ENCODE measurements around the gene TMEM174.
"Not testable (repeated sequence)": the region's sequence is repeated elsewhere in the genome, so short reads cannot be mapped to it uniquely, and the experiment has no call there.

The TMEM174 gene

DNA sequence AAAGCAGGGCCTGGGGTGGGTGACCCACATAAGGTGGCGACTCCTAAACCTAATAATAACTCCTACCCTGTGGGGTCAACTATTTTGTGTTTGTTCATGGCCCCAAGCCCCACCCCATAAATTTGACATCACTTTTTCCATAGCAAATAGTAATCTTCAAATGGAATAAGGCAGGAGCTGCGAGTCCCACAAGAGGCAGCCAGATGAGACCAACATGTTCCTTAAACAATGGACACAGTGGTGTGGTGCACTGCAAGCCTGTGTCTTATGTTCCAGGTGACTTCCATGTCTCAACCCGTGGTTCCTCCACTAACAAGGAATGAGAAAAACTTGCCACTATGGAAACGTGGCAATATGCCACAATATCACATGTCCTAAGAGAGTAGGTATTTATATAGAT, 20.6 kb downstream of the TMEM174 start:
- no peak for DNase-seq (ENCODE audit: low spot score)

DNA sequence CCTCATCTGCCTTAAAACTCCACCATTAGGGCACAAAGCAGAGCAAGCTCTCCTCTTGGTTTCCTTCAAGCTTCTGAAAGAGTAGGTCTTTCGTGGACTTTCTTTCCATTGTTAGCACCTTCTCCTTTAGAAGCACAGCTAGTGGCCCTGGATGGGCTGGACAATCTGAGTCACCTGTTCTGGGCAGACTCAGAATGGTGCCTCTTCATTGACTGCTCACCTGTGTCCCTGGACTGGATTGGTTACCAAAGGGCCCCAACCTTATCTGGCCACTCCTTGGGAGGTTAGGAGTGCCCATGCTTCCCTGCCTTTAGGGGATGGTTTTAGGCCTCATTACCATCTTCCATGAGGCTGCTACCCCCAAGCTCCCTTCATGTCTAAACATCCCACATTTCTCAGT, 23.2 kb downstream of the TMEM174 start:
- DNase-seq (ENCODE audit: low spot score) = no peak

DNA sequence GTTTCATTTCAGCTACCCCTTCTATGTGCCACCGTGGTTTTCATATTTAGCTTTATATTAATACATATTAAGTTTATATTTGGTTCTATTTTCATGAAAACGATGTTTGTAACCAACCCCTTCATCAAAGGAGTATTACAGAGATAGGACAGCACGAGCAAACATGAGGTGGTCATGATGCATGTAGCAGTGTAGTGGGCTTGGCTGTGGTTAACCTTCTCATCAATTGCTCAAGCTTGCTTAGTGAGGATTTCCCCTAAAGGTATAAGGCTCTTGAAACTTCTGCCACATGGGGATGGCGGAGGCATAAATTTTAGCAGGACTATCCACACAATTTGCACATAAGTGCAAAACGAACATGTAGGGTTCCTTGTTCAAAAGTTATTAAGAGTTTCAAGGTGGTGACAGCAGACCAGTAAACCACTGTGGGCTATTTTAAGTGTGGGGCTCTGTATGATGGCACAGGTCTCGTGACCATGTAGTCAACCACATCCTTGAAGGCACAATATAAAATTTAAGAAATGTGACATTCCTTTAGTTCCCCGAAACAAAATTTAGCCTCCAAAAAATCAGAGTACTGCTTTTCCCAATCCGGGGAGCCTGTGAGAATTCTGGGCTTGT, 24.8 kb downstream of the TMEM174 start:
- no peak for DNase-seq (ENCODE audit: low spot score)

DNA sequence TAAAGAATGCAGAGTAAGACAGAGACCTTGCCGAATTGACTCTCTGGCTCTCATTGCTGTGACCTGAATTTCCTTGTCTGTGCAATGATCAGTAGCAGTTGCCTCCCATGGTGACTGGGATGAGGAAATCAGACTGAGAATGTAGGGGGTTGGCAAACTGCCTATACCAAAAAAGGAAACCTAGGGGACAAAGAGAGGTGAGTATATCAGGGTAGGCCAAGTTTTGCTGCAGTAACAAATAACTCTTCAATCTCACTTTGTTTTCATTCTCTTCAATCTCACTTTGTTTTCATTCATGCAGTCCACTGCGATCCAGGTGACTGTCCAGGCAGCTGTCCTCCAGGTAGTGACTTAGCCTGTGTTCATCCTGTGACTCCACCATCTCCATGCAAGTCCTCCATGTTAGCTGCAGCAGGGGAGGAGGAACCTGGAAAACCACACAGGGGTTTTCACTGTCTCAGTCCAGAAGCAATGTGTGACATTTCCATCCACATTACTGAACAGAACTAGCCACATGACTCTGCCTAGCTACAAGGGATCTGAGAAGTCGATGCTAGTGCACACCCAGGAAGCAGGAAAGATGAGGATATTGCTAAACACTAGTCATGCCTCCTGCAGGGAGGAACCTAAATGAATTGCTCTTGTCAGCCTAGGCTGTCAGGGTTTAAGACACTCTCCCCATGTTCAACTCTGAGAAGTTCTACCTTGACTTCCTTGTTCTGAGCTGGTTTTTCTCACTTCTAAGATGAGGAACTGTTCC, 26.0 kb downstream of the TMEM174 start:
- no peak for DNase-seq (ENCODE audit: low spot score)

DNA sequence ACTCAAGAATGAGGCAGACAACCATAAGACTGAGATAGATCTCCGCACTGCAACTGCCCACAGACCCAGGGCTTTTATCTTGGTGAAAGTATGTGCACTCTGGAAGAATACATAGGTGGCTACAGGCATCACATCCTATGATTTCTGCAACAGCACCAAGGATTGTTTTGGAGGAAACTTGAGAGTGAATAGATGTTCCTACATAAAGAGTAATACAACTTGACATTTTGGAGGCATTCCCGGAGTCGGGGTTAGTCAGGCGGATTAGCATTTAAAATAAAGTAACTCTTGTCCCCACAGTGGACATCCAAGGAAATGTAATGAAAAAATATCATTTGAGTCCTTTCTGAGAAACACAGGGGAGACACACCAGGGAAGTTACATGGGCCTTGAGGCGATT, 26.7 kb downstream of the TMEM174 start:
- DNase-seq (ENCODE audit: low spot score) = no peak

DNA sequence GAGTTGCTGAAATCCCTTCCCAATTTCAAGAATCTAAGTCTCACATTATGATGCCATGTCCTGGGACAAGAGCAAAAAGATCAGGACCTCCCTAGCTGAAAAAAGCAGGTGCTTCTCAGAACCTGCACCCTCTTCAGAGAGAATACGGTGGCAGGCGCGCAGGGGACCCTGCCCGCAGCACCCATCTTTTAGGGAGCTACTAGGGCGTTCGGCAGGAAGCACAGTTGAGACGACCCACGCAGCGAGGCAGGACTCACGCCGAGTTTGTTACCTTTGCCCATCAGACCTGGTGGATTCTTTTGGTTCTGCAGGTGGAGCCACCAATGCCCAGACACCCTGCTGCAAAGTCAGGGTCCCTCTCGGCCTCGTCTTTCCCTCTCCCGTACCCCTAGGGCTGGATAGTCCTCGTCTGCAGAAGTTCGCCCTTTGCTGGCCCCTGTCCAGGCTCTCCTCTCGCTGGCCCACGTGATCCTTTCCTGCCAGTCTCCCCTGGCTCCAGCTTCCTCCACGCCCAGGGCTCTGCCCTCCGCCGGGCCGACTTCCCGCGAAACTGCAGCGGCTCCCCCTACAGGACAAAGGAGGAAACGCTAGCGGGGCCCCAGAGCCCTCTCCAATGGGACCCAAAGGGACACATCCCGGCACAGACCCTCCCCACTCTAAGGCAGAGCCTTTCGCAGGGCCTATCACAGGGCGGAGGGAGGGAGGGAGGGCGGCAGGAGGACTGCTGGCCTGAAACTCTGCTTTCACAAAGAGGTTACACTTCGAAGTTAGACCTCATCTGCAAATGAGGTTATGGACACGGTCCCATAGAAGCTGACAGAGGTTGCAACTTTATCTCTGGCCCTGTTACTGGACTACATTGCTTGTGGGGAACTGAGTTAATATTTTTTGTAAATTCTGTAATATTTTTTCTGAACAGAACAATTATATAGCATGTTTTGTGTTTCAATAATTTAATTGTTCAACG, 28.8 kb downstream of the TMEM174 start:
- DNase-seq (ENCODE audit: low spot score) = peak; percentile 75

DNA sequence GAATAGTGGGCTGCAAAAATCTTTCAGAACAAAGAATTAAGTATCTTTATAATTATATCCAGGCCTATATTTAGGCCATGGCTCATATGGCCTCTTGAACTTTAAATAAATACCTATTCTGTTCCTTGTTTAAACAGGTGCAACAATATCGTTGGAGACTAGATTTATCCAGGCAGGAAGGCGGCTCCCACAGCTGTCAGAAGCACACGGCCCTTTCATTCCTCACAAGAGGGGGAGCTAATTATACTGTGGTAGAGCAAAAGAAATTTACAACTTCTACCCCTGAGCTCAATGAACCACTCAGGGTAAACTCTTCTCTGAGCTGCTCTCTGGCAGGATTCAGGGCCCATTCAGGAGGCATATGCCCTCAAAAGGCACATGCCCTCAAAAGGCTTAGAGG, 31.3 kb downstream of the TMEM174 start:
- DNase-seq (ENCODE audit: low spot score) = no peak

DNA sequence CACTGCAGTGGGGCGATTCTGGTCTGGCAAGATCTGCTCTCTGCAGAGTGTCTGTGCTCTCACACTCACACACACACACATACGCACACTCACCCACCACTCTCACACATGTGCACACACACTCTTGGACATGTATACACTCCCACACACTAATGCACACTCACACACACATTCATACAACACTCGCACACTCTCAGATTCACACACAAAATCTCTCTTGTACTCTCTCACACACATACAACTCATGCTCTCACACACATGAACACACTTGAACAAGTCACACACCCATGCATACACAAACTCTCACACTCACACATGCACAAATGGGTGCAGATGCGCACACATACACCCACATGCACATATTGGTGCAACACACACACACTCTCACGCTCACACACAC, 31.7 kb downstream of the TMEM174 start:
- no peak for DNase-seq (ENCODE audit: low spot score)

DNA sequence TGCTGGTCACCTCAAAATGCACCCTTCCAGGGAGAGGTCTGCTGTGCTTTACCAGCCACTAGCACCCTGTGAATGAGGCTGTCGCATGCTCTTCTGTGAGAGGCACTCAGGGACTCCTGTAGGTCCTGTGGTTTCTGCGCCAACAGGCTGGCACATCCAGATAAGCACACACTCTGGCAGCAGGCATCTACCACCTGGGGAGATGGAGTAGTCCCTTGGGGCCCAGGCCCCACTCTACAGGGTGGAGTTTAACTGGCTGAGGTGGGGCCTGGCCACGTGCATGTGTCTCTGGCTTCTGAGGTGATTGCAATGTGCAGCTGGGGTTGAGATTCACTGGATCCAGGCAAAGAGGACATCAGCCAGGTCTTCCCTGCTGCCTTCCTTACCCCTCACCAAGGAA, 32.3 kb downstream of the TMEM174 start:
- no peak for DNase-seq (ENCODE audit: low spot score)

DNA sequence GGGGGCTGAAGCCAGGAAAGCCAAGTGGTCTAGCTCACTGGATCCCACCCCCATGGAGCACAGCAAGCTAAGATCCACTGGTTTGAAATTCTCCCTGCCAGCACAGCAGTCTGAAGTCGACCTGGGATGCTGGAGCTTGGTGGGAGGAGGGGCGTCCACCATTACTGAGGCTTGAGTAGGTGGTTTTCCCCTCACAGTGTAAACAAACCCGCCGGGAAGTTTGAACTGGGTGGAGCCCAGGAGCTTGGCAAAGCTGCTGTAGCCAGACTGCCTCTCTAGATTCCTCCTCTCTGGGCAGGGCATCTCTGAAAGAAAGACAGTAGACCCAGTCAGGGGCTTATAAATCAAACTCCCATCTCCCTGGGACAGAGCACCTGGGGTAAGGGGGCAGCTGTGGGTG, 34.2 kb downstream of the TMEM174 start:
- not testable (repeated sequence) for DNase-seq (ENCODE audit: low spot score)

DNA sequence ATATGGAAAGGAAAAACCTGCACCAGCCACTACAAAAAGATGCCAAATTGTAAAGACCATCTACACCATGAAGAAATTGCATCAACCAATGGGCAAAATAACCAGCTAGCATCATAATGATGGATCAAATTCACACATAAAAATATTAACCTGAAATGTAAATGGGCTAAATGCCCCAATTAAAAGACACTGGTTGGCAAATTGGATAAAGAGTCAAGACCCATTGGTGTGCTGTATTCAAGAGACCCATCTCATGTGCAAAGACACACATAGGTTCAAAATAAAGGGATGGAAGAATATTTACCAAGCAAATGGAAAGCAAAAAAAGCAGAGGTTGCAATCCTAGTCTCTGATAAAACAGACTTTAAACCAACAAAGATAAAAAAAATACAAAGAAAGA, 36.1 kb downstream of the TMEM174 start:
- DNase-seq (ENCODE audit: low spot score) = not testable (repeated sequence)

DNA sequence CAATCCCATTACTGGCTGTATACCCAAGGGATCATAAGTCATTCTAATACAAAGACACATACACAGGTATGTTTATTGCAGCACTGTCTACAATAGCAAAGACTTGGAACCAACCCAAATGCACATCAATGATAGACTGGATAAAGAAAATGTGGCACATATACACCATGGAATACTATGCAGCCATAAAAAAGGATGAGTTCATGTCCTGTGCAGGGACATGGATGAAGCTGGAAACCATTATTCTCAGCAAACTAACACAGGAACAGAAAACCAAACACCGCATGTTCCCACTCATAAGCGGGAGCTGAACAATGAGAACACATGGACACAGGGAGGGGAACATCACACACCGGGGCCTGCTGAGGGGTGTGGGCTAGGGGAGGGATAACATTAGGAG, 39.7 kb downstream of the TMEM174 start:
- not testable (repeated sequence) for DNase-seq (ENCODE audit: low spot score)

DNA sequence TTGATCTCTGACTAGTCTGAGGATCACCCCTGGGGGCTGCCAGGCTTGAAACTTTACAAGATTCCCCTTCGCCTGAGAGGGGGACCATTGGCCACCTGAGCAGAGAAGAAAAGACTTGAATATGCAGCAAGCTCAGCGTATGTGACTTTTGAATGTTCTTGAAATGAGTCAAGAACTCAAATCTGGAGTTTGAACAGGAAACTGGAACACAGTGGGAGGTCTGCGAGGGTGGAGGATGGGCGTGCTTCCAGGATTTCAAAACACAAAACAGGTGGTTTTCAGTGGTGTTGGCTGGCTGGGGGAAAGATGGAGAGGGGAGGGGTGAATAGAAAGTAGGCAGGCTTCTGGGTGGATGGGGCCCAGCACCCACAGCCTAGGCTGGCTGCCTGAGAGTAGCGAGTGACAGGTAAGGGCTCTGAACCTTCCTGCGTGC, 40.6 kb downstream of the TMEM174 start:
- no peak for DNase-seq (ENCODE audit: low spot score)

DNA sequence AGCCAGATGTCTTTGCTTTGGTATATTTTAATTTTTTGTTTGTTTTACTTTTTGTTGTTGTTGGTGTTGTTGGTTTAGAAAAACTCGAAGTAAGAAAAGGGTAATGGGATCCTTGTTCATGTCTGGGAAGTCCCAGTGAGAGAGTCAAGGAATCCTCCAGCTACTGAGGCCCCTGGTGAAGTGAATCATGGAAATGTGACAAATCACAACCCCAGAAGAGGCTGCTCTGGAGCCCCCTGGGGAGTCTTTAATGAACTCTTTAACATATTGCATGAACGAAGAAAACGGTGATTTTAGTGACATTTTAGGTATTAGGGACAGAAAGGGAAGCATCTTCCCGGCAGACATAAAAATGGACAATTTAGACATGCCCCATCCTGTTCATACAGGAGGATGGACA, 41.3 kb downstream of the TMEM174 start:
- no peak for DNase-seq (ENCODE audit: low spot score)

DNA sequence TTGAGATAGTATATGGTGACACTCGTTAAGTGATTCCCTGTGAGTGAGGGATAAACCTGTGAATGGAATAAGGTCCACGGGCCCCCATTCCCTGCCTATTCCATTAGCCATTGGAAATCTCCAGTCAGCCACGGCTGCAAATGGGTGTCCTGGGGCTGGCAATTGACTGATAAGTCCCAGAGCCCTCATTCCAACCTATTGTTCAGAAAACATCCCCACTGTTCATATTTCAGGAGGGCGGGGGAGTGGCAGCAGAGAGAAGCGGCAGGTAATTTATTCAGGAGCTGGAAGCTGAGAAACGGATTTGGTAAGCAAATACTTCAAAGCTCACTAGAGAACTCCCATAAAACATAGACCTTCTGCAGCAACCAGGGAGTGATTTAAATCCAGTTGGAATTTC, 42.0 kb downstream of the TMEM174 start:
- DNase-seq (ENCODE audit: low spot score) = no peak

DNA sequence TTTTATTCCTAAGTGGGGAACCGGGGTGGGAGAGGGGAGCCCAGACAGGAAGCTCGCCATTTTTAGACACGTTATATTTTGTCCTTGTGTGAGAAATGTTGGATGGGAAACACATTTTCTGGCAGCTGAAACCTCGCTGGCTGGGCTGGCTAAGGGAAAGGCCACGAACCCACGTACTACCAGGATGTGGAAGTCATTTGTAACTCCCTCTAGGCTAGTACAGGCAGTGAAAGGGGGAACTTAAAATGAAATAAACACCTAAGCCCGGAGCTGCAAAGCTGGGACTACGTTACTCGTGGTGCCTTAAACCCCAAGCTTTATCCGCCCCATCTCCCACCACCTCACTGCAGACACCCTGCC, 42.5 kb downstream of the TMEM174 start:
- DNase-seq (ENCODE audit: low spot score) = no peak

DNA sequence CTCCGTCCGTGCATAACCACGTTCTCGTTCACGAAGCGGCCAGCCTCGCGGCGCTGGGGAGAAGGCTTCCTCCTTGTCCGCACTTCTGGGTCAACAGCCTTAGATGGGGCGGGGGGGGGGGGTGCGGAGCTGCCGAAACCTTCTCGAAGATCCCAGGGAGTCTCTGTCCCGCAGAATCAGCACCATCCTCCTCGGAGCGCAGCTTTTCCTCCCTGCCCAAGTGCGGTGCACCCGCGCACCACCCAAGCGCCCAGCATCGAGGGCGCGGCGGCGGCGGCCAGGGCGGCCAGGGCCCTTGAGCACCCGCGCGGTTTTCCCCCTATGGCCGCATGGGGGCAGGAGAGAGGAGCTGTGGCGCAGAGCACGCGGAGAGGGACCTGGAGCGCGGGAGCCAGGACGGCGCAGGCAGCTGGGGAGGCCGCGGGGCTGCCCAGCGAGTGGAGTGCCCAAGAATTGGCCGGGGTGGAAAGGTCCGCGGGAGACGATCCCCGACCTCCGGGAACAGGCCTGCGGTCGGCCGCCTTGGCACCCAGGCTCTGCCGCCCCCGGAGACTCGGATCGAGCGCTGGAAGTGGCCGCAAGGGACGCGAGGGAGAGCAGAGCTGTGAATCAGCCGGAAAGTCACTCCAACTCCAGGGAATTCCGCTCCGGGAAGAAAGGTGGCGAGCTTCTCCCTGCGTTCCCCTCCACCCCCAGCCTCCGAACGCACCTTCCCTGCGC, 43.1 kb downstream of the TMEM174 start:
- DNase-seq (ENCODE audit: low spot score) = peak; percentile 74

DNA sequence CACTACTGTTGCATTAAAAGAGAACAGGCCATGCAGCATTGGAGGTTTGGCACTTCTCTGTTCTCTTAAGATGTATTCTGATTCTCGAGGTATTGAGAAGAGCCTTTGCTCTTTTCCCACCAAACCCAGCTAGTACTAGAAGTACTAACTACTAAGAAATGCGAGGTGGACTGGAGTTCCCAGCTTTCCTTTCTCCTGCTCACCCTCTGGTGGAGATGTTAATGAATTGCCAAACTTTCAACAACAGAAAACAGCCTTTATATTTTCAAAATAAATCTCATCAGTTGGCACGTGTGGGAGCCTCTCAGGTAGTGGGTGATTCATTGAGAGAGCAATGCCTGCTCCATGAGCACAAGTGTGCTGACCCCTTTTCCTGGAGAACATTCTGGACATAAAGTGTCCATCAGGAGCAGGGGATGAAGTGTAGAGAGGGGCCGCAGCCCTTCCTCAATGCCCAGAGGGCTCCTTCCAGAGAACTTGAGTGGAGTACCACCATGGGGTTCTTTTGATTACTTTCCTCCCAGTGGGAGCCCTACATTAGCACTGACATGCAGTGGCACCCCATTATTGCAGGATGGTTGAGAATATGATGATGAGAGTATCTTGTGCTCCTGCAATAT, 45.7 kb downstream of the TMEM174 start:
- DNase-seq (ENCODE audit: low spot score) = no peak

DNA sequence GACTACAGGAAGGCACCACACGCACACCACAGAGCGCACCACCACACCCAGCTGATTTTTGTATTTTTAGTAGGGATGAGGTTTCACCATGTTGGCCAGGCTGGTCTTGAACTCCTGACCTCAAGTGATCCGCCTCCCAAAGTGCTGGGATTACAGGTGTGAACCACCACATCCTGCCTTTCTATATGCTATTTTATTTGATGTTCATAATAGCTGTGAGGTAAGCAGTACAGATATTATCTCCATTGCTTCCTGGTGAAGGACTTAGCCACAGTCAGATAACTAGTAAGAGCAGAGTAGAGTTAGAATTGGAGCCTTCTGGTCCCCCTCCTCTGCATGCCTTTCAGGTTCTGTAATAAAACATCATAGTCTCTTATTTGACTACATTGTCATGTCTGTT, 46.3 kb downstream of the TMEM174 start:
- DNase-seq (ENCODE audit: low spot score) = not testable (repeated sequence)

DNA sequence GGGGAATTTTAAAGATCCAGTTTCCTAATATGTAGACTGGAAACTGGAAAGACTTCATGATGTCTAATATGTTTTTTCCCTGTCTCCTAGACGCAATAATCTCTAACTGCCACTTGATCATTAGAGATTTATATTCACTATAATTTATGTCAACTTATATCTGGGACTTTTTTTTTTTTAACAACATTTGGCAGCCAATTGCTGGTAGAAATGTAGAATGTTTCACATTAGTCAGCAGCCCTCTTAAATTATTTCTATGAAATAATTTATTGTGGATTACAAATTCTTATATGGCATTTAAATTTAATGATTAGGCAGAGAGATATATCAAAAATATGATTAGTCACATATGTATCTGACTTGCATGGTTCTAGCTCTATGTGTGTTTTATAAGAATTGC, 48.2 kb downstream of the TMEM174 start:
- no peak for DNase-seq (ENCODE audit: low spot score)

DNA sequence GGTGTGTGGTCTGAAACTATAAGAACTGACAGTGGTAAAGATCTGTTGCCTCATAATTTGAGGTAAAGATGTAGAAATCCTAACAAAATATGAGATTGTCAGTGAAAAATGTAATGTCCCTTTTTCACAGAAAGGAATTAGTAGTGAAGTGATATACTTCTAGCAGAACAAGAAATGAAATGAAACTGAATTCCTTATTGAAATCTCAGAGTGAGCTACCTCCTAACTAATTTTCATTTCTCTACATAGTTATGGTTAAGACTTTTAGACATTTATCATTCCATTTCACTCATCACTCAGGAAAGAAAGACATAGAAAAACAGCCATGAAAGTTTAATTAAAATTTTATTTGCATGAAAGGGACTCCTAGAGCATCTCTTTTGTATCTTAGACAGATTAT, 48.7 kb downstream of the TMEM174 start:
- DNase-seq (ENCODE audit: low spot score) = no peak

DNA sequence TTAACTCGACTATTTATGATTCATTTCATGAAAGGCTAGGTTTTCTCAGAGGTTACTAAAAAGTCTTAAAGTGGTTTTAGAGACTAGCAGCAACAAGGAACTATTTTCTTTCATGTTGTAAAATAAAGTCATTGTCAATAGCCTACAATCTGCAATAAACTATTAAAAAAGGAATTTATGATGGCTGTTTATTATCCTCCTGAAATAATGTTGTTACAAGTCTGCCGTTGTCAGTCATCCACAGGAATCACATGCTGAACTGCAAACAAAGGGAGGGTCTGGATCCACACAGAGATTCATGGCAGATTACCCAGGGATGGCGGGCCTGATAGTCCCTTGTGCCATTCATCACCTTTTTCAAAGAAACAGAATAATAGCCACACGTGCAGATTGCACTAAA, 49.2 kb downstream of the TMEM174 start:
- DNase-seq (ENCODE audit: low spot score) = no peak
